Breast epithelium (tissue), 3 donors: ENCODE data around the gene COL23A1.

Source experiments
- POLR2A ChIP-seq: fragments of 450-650 bp; IDR thresholded peaks from one replicate; pipeline ENCODE4 v1.6.1; 2016; ENCODE audit warnings: antibody characterized with exemption, mild to moderate bottlenecking, moderate library complexity
- POLR2AphosphoS5 ChIP-seq, 3 donors: sonication (generic); formaldehyde crosslinking; IDR thresholded peaks; one replicate each; pipeline ENCODE4 v1.6.1; 2017; ENCODE audit warnings: antibody characterized with exemption in 3 of 3
- TF ChIP-seq, protein P1 (sequence below), 3 donors: fragments of 450-650 bp; IDR thresholded peaks; one replicate each; pipeline ENCODE4 v1.5.1; 2016 to 2017; ENCODE audit warnings: antibody characterized with exemption in 3 of 3, mild to moderate bottlenecking in 3 of 3, moderate library complexity in 3 of 3

DNA sequence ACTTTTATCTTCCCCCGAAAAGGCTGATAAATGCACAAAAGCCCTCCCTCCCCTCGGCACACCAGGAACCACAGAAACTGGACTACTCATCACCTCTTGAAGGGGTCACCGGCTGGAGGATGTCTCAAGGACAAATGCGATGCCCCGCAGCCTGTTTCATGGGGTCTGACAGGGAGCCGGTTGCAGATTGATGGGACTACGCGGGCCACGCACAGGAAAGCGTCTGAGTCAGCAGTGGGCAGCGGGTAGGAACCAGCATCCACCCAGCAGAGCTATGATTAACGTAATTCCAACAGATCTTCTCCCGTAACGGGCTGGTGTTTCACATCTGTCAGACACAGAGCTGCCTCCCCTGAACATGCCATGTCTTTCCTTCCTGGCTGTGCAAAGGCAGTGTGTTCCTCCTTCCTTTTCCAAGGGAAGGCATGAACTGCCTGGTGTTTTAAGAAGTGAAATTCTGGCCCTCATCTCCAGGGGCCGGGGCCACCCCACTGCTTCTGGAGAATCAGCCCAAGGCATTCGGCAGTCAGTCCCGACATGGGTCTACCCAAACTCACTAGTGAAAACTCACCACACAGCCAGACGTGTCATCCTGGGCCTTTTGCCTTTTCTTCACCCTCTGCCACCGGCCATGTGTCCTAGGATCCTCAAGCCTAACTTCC is 213.1 kb downstream of the COL23A1 start:
- TF ChIP-seq, protein P1, sequence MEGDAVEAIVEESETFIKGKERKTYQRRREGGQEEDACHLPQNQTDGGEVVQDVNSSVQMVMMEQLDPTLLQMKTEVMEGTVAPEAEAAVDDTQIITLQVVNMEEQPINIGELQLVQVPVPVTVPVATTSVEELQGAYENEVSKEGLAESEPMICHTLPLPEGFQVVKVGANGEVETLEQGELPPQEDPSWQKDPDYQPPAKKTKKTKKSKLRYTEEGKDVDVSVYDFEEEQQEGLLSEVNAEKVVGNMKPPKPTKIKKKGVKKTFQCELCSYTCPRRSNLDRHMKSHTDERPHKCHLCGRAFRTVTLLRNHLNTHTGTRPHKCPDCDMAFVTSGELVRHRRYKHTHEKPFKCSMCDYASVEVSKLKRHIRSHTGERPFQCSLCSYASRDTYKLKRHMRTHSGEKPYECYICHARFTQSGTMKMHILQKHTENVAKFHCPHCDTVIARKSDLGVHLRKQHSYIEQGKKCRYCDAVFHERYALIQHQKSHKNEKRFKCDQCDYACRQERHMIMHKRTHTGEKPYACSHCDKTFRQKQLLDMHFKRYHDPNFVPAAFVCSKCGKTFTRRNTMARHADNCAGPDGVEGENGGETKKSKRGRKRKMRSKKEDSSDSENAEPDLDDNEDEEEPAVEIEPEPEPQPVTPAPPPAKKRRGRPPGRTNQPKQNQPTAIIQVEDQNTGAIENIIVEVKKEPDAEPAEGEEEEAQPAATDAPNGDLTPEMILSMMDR (IDR thresholded peaks at IDR 0.05): no peak
- TF ChIP-seq POLR2A: no peak
- no peak for TF ChIP-seq POLR2AphosphoS5 (IDR thresholded peaks at IDR 0.05)
